Measurements from ENCODE around the gene SLC2A6.

SLC2A6 gene

GRCh38 chr9:133495327-133496293 lies 16.7 kb upstream of the SLC2A6 start:
- no peak for FAIRE-seq

GRCh38 chr9:133494636-133495326 lies 15.9 kb upstream of the SLC2A6 start:
- no peak for FAIRE-seq

- no peak for FAIRE-seq
Measured at GRCh38 chr9:133493845-133494540, 15.1 kb upstream of the SLC2A6 start.

- no peak for FAIRE-seq
Measured at GRCh38 chr9:133493428-133493827, 14.5 kb upstream of the SLC2A6 start.

GRCh38 chr9:133492061-133493021 lies 13.4 kb upstream of the SLC2A6 start:
- no peak for FAIRE-seq

GRCh38 chr9:133491656-133491925 lies 12.7 kb upstream of the SLC2A6 start:
- FAIRE-seq, result no peak

GRCh38 chr9:133490865-133491655 lies 12.2 kb upstream of the SLC2A6 start:
- no peak for FAIRE-seq

GRCh38 chr9:133490201-133490681 lies 11.3 kb upstream of the SLC2A6 start:
- no peak for FAIRE-seq

GRCh38 chr9:133489253-133490190 lies 10.6 kb upstream of the SLC2A6 start:
- FAIRE-seq, result no peak

GRCh38 chr9:133488686-133489252 lies 9.9 kb upstream of the SLC2A6 start:
- no peak for FAIRE-seq

GRCh38 chr9:133487331-133487725 lies 8.4 kb upstream of the SLC2A6 start:
- no peak for FAIRE-seq

GRCh38 chr9:133485531-133486260 lies 6.8 kb upstream of the SLC2A6 start:
- no peak for FAIRE-seq

GRCh38 chr9:133484671-133485437 lies 6.0 kb upstream of the SLC2A6 start:
- no peak for FAIRE-seq

- FAIRE-seq, result no peak
Measured at GRCh38 chr9:133483611-133484010, 4.7 kb upstream of the SLC2A6 start.

GRCh38 chr9:133477992-133478850 lies 678 bp downstream of the SLC2A6 start:
- FAIRE-seq, result no peak

GRCh38 chr9:133477461-133477860 lies 1.4 kb downstream of the SLC2A6 start:
- FAIRE-seq, result no peak

GRCh38 chr9:133476941-133477340 lies 2.0 kb downstream of the SLC2A6 start:
- FAIRE-seq, result no peak
